OCI-LY3 (cell line): ENCODE measurements around the gene KLF3.

Experiments used
- H2AFZ ChIP-seq: fragments of 200-600, 300-600 bp; shearing (Covaris generic); 2 replicates; pipeline ENCODE4 v1.6.0; 2014; ENCODE audit warnings: antibody characterized with exemption, low read depth, low read length
- H3K27ac ChIP-seq: fragments of 200-600, 300-600 bp; sonication (generic); 2 replicates; pipeline ENCODE4 v1.5.1; 2014; ENCODE audit warnings: mild to moderate bottlenecking, low read length, moderate library complexity, mixed read lengths
- H3K27me3 ChIP-seq: fragments of 200-600, 300-600 bp; sonication (generic); 2 replicates; pipeline ENCODE4 v1.6.1; 2014; ENCODE audit warnings: low read depth, low read length, mixed read lengths
- H3K36me3 ChIP-seq: fragments of 200-600, 300-600 bp; sonication (generic); replicated peaks from 2 replicates; pipeline ENCODE3; 2014; ENCODE audit warnings: low read depth, low read length, mixed read lengths
- H3K4me1 ChIP-seq: fragments of 300-600, 200-600 bp; sonication (generic); 2 replicates; pipeline ENCODE4 v1.6.1; 2014; ENCODE audit warnings: low read length, mixed read lengths
- H3K4me2 ChIP-seq: fragments of 200-600, 300-600 bp; sonication (generic); 2 replicates; pipeline ENCODE4 v1.6.1; 2014; ENCODE audit warnings: low read length, mixed read lengths
- H3K4me3 ChIP-seq: fragments of 300-600, 200-600 bp; sonication (generic); 2 replicates; pipeline ENCODE4 v1.5.1; 2014; ENCODE audit warnings: antibody characterized with exemption, mild to moderate bottlenecking, low read length, moderate library complexity
- H3K79me2 ChIP-seq: fragments of 300-600, 200-600 bp; shearing (Covaris generic); 2 replicates; pipeline ENCODE4 v1.6.1; 2014; ENCODE audit warnings: mild to moderate bottlenecking, low read length, mixed read lengths
- H3K9ac ChIP-seq: fragments of 300-600, 200-600 bp; shearing (Covaris generic); 2 replicates; pipeline ENCODE4 v1.6.0; 2014; ENCODE audit warnings: mild to moderate bottlenecking, low read length, moderate library complexity
- H3K9me3 ChIP-seq: fragments of 200-600, 300-600 bp; shearing (Covaris generic); 2 replicates; pipeline ENCODE4 v1.6.1; 2014; ENCODE audit warnings: low read length, mixed read lengths; ENCODE audit not compliant: insufficient read depth
- H4K20me1 ChIP-seq: fragments of 200-600, 300-600 bp; sonication (generic); 2 replicates; pipeline ENCODE4 v1.6.1; 2016; ENCODE audit warnings: low read length, mixed read lengths; ENCODE audit not compliant: insufficient read depth
- CTCF ChIP-seq: fragments of 200-600, 300-600 bp; sonication (generic); IDR thresholded peaks from 2 replicates; pipeline ENCODE4 v1.5.1; 2014; ENCODE audit warnings: antibody characterized with exemption, low read length, low read depth
- EZH2phosphoT487 ChIP-seq: fragments of 200-600 bp; shearing (Covaris generic); IDR thresholded peaks from 2 replicates; pipeline ENCODE4 v1.6.1; 2018; ENCODE audit warnings: antibody characterized with exemption, mixed run types, low read depth

Gene KLF3

GRCh38 chr4:38687571-38688011 is 23.6 kb downstream of the KLF3 start:
- no peak overlapping the region for H3K4me2 ChIP-seq
- no peak overlapping the region for H3K9ac ChIP-seq
- TF ChIP-seq EZH2phosphoT487 (no peak), CTCF (no peak)
- no peaks in the 10 kb centered on the region for H4K20me1 ChIP-seq
- no peak overlapping the region for H3K27ac ChIP-seq
- H3K4me3 ChIP-seq, result no peak overlapping the region
- peaks cover 20% of the 10 kb centered on the region for H3K27me3 ChIP-seq
- no peak overlapping the region for H2AFZ ChIP-seq
- H3K4me1 ChIP-seq, result no peaks in the 10 kb centered on the region
- H3K36me3 ChIP-seq, result no peaks in the 10 kb centered on the region
- no peaks in the 10 kb centered on the region for H3K79me2 ChIP-seq
- H3K9me3 ChIP-seq, result no peaks in the 10 kb centered on the region

- no peaks in the 10 kb centered on the region for H4K20me1 ChIP-seq
- H3K4me2 ChIP-seq, result no peak overlapping the region
- H3K27me3 ChIP-seq, result peaks cover 20% of the 10 kb centered on the region
- no peak for TF ChIP-seq EZH2phosphoT487
- H3K9ac ChIP-seq, result no peak overlapping the region
- no peaks in the 10 kb centered on the region for H3K36me3 ChIP-seq
- H3K27ac ChIP-seq, result no peak overlapping the region
- H3K9me3 ChIP-seq, result no peaks in the 10 kb centered on the region
- no peak overlapping the region for H2AFZ ChIP-seq
- no peaks in the 10 kb centered on the region for H3K4me1 ChIP-seq
- H3K79me2 ChIP-seq, result no peaks in the 10 kb centered on the region
- H3K4me3 ChIP-seq, result no peak overlapping the region
These were observed 24.8 kb downstream of the KLF3 start for GRCh38 chr4:38688676-38689355.

GRCh38 chr4:38691251-38692008 is 27.4 kb downstream of the KLF3 start:
- no peak overlapping the region for H3K4me3 ChIP-seq
- H4K20me1 ChIP-seq, result no peaks in the 10 kb centered on the region
- no peak overlapping the region for H3K4me2 ChIP-seq
- no peaks in the 10 kb centered on the region for H3K9me3 ChIP-seq
- TF ChIP-seq CTCF, result no peak
- no peak for TF ChIP-seq EZH2phosphoT487
- H2AFZ ChIP-seq, result no peak overlapping the region
- H3K27ac ChIP-seq, result no peak overlapping the region
- no peaks in the 10 kb centered on the region for H3K4me1 ChIP-seq
- no peak overlapping the region for H3K9ac ChIP-seq
- no peaks in the 10 kb centered on the region for H3K79me2 ChIP-seq
- H3K27me3 ChIP-seq, result peaks cover 13% of the 10 kb centered on the region
- H3K36me3 ChIP-seq, result no peaks in the 10 kb centered on the region

GRCh38 chr4:38692421-38692820 is 28.4 kb downstream of the KLF3 start:
- Histone ChIP-seq H3K79me2 (no peaks in the 10 kb centered on the region), H3K36me3 (no peaks in the 10 kb centered on the region), H3K9ac (no peak overlapping the region), H3K4me1 (no peaks in the 10 kb centered on the region), H3K9me3 (no peaks in the 10 kb centered on the region), H3K4me3 (no peak overlapping the region), H3K27ac (no peak overlapping the region), H3K27me3 (peaks cover 7% of the 10 kb centered on the region; the same call in 1 of the 2 replicates), H3K4me2 (no peak overlapping the region), H2AFZ (no peak overlapping the region), H4K20me1 (no peaks in the 10 kb centered on the region)
- TF ChIP-seq CTCF (no peak), EZH2phosphoT487 (no peak)
